ENCODE results near the gene MEIOB. TPM values are rescaled to one million over a fixed set of nuclear protein-coding genes. Genes with fewer than 3 reads are reported as not detected.
A peak's percentile ranks its signal among the peaks of the same experiment; 100 is the strongest.

The MEIOB gene
- total RNA-seq, 4 donors from 2014 or later = not detected

DNA sequence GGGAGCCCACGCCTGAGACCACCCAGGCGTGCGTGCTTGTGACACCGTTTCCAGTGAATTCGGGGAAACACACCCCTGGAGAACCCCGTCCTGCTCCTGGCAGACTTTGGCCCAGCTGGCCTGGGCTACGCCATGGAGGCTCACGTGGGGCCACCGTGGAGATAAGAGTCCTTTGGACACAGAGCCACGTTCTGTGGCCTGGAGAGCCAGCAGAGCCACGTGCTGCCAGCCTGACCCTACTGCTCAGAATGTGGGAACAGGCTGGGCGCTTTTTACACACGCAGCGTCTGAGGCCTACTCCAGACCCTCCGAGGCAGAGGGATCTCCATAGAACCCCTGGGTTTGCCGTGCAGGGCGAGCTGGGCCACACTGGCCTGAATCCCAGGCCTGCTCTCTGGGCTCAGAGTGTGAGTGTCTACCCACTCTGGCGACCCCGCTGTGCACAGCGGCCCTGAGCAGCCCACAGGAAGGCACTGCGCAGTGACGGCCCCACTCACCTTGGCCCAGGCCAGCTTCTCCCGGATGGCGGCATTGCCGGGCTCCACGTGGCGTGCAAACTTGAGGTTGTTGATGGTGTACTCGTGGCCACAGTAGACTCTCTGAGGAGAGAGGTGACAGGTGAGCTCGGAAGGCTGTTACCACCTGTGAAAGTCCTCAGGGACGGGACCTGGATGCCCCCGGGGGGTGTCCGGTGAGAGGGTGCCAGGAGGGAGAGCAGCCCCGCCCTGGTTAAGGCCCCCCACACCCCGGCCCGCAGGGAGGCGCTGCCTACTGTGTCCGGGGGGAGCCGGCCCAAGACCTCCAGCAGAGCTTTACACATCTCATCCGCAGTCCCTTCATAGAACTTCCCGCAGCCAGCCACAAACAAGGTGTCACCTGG is 55.3 kb downstream of the MEIOB start:
- Histone ChIP-seq H3K27me3 (no peaks in the 10 kb centered on the region), H3K9me3 (no peaks in the 10 kb centered on the region), H3K27ac (no peak overlapping the region), H3K4me3 (no peak overlapping the region), H3K36me3 (peaks cover 0 to 88% of the 10 kb centered on the region in 2 donors), H3K4me1 (peaks cover 0 to 10% (median 0%) of the 10 kb centered on the region in 3 donors)
- 88 to 89% methylated on average over 3 to 16 of the region's 40 CpGs for WGBS, 2 donors (ENCODE audit: low coverage in 1 of 2)
- TF ChIP-seq, protein P1, sequence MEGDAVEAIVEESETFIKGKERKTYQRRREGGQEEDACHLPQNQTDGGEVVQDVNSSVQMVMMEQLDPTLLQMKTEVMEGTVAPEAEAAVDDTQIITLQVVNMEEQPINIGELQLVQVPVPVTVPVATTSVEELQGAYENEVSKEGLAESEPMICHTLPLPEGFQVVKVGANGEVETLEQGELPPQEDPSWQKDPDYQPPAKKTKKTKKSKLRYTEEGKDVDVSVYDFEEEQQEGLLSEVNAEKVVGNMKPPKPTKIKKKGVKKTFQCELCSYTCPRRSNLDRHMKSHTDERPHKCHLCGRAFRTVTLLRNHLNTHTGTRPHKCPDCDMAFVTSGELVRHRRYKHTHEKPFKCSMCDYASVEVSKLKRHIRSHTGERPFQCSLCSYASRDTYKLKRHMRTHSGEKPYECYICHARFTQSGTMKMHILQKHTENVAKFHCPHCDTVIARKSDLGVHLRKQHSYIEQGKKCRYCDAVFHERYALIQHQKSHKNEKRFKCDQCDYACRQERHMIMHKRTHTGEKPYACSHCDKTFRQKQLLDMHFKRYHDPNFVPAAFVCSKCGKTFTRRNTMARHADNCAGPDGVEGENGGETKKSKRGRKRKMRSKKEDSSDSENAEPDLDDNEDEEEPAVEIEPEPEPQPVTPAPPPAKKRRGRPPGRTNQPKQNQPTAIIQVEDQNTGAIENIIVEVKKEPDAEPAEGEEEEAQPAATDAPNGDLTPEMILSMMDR (IDR thresholded peaks at IDR 0.05) = no peak
- no peak for TF ChIP-seq POLR2AphosphoS5 (IDR thresholded peaks at IDR 0.05)
- TF ChIP-seq EP300 (IDR thresholded peaks at IDR 0.05) = no peak
- no peak for TF ChIP-seq POLR2A (IDR thresholded peaks at IDR 0.05)
- ATAC-seq = no peak

DNA sequence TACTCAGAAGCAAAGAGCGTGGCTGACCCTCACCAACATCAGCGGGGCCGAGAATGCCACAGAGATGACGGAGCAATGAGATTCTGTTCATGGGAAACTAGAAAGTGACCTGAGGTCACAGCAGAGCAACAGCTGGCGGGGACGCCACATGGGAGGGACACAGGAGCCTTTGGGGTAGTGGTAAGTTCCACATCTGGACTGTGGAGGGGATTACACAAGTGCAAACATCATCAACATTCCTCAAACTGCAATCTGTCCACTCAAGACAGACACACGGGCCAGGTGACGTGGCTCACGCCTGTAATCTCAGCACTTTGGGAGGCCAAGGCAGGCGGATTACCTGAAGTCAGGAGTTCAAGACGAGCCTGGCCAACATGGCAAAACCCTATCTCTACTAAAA is 56.5 kb downstream of the MEIOB start:
- ATAC-seq = no peak
- Histone ChIP-seq H3K27me3 (no peaks in the 10 kb centered on the region), H3K4me1 (peaks cover 0 to 10% (median 0%) of the 10 kb centered on the region in 3 donors), H3K27ac (no peak overlapping the region), H3K4me3 (no peak overlapping the region), H3K9me3 (no peaks in the 10 kb centered on the region), H3K36me3 (peaks cover 0 to 82% of the 10 kb centered on the region in 2 donors)
- TF ChIP-seq, protein P1 (IDR thresholded peaks at IDR 0.05) = no peak
- TF ChIP-seq POLR2AphosphoS5 (IDR thresholded peaks at IDR 0.05) (no peak), POLR2A (IDR thresholded peaks at IDR 0.05) (no peak), EP300 (IDR thresholded peaks at IDR 0.05) (no peak)
- WGBS, 2 donors (ENCODE audit: low coverage in 1 of 2) = 89 to 93% methylated on average over 3 to 7 of the region's 11 CpGs

DNA sequence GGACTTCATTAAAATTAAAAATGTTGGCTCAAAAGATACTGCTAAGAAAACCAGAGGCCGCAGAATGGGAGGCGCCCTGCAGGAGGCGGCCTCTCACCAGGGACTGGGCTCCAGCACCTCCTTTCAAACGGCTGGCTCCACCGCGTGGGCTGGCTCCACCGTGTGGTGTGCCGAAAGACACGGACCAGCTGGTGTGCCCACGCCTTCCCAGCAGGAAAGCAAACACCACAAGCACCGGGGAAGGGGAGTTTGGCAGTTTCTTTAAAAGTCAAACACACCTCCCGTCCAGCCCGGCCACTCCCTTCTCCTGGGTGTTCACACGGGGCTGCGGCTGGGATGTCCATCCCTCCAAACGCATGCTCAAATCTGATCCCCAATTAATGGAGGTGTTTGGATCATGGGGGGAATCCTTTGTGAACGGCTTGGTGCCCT is 59.2 kb downstream of the MEIOB start:
- ATAC-seq = peak; percentile 85
- H3K27ac ChIP-seq = peak overlapping the region in 1 of 4 donors; percentile 28
- WGBS, 2 donors (ENCODE audit: low coverage in 1 of 2) = 18 to 38% methylated on average over 7 to 8 of the region's 17 CpGs
- no peaks in the 10 kb centered on the region for H3K9me3 ChIP-seq
- H3K4me3 ChIP-seq = no peak overlapping the region
- H3K36me3 ChIP-seq = peaks cover 0 to 82% of the 10 kb centered on the region in 2 donors
- TF ChIP-seq, protein P1 (IDR thresholded peaks at IDR 0.05) = peak in 3 of 4 experiments; percentile 39 to 69 (median 48)
- no peak for TF ChIP-seq EP300 (IDR thresholded peaks at IDR 0.05)
- peak; percentile 45 for TF ChIP-seq POLR2AphosphoS5 (IDR thresholded peaks at IDR 0.05)
- H3K27me3 ChIP-seq = no peaks in the 10 kb centered on the region
- peaks cover 0 to 10% (median 0%) of the 10 kb centered on the region in 3 donors for H3K4me1 ChIP-seq

GRCh38 chr16:1810536-1810935 is 61.4 kb downstream of the MEIOB start:
- Histone ChIP-seq H3K4me1 (peaks cover 0 to 10% (median 0%) of the 10 kb centered on the region in 3 donors), H3K9me3 (no peaks in the 10 kb centered on the region), H3K36me3 (peaks cover 0 to 82% of the 10 kb centered on the region in 2 donors), H3K27ac (no peak overlapping the region), H3K4me3 (no peak overlapping the region), H3K27me3 (no peaks in the 10 kb centered on the region)
- no peak for TF ChIP-seq POLR2AphosphoS5 (IDR thresholded peaks at IDR 0.05)
- 96 to 100% methylated on average over 1 to 7 of the region's 16 CpGs for WGBS, 2 donors (ENCODE audit: low coverage in 1 of 2)
- no peak for ATAC-seq

- peaks cover 0 to 10% (median 0%) of the 10 kb centered on the region in 3 donors for H3K4me1 ChIP-seq
- no peak overlapping the region for H3K27ac ChIP-seq
- peaks cover 0 to 80% of the 10 kb centered on the region in 2 donors for H3K36me3 ChIP-seq
- no peak for ATAC-seq
- no peaks in the 10 kb centered on the region for H3K27me3 ChIP-seq
- TF ChIP-seq EP300 (IDR thresholded peaks at IDR 0.05) = no peak
- no peak for TF ChIP-seq POLR2AphosphoS5 (IDR thresholded peaks at IDR 0.05)
- TF ChIP-seq POLR2A (IDR thresholded peaks at IDR 0.05) = no peak
- TF ChIP-seq, protein P1 (IDR thresholded peaks at IDR 0.05) = no peak
- WGBS, 2 donors (ENCODE audit: low coverage in 1 of 2) = 94% methylated on average over 7 to 10 of the region's 16 CpGs
- H3K9me3 ChIP-seq = no peaks in the 10 kb centered on the region
- H3K4me3 ChIP-seq = no peak overlapping the region
These were observed 61.9 kb downstream of the MEIOB start for GRCh38 chr16:1810106-1810505.

Measured in gastroesophageal sphincter (tissue), 4 donors.